MCF 10A (cell line): ENCODE data around the gene CEP170B. TPM values are rescaled to one million over a fixed set of nuclear protein-coding genes. Genes with fewer than 3 reads are reported as not detected.
"Not testable (repeated sequence)": the region's sequence is repeated elsewhere in the genome, so short reads cannot be mapped to it uniquely, and the experiment has no call there.

Experiments
- BruUV-seq: library from RNA; stranded (reverse); fragments of 400-500 nt; replicated peaks from 2 replicates; lab custom pipeline; 2021; lab: Mats Ljungman, UMichigan
- CTCF ChIA-PET: fragments of 300-600 bp; sonication (Branson Sonifier 250); formaldehyde crosslinking; extraction: SDS; loops from one replicate; lab custom pipeline; 2021; ENCODE audit warnings: antibody characterized with exemption, inconsistent platforms; lab: Yijun Ruan, JAX
- POLR2A ChIA-PET: fragments of 300-600, 350-650 bp; sonication (Branson Sonifier 250); formaldehyde crosslinking; extraction: SDS; loops from one replicate; lab custom pipeline; 2020; ENCODE audit warnings: antibody characterized with exemption, inconsistent platforms; lab: Yijun Ruan, JAX
- DNase-seq: peaks from one replicate; pipeline ENCODE4 v3.0.0-alpha.2; 2018; ENCODE audit not compliant: unreplicated experiment
- H3K27ac Mint-ChIP-seq: one replicate; pipeline ENCODE4 v1.8.0; 2022; ENCODE audit warnings: mild to moderate bottlenecking, low read depth, mixed read lengths; ENCODE audit not compliant: unreplicated experiment
- H3K27me3 Mint-ChIP-seq: one replicate; pipeline ENCODE4 v1.8.0; 2022; ENCODE audit warnings: mixed read lengths; ENCODE audit not compliant: insufficient read depth, unreplicated experiment
- H3K36me3 Mint-ChIP-seq: one replicate; pipeline ENCODE4 v1.8.0; 2022; ENCODE audit warnings: mild to moderate bottlenecking, moderate library complexity, mixed read lengths; ENCODE audit not compliant: insufficient read depth, unreplicated experiment
- H3K4me1 Mint-ChIP-seq: one replicate; pipeline ENCODE4 v1.8.0; 2022; ENCODE audit warnings: mixed read lengths; ENCODE audit not compliant: insufficient read depth, unreplicated experiment
- H3K4me3 Mint-ChIP-seq: one replicate; pipeline ENCODE4 v1.8.0; 2022; ENCODE audit warnings: mild to moderate bottlenecking, moderate library complexity, mixed read lengths; ENCODE audit not compliant: unreplicated experiment
- H3K9me3 Mint-ChIP-seq: one replicate; pipeline ENCODE4 v1.8.0; 2022; ENCODE audit warnings: mixed read lengths; ENCODE audit not compliant: unreplicated experiment
- CTCF ChIP-seq: fragments of 200-600 bp; IDR thresholded peaks from one replicate; pipeline ENCODE4 v1.8.0; 2022; ENCODE audit warnings: antibody characterized with exemption, mild to moderate bottlenecking; ENCODE audit not compliant: unreplicated experiment
- intact Hi-C: fragments of 100-400 bp; cut with micrococcal nuclease; formaldehyde crosslinking; loops from 2 replicates; pipeline ENCODE4 v1.14.1; 2022
- total RNA-seq: library from RNA; stranded (reverse); gene quantifications from 2 replicates; pipeline ENCODE4 v1.2.3, GENCODE V29; 2022

Gene CEP170B
- total RNA-seq, 1 experiment from 2014 or later, result 77.4 TPM

- no peak overlapping the region for H3K27ac Mint-ChIP-seq
- no TSS peak for BruUV-seq
- CTCF ChIA-PET, result no interaction called here
- intact Hi-C loops, result no loop called here
- H3K36me3 Mint-ChIP-seq, result peaks cover 6% of the 10 kb centered on the region
- POLR2A ChIA-PET, result no interaction called here
- H3K4me1 Mint-ChIP-seq, result no peaks in the 10 kb centered on the region
- H3K9me3 Mint-ChIP-seq, result no peaks in the 10 kb centered on the region
- peaks cover 30% of the 10 kb centered on the region for H3K27me3 Mint-ChIP-seq
- TF ChIP-seq CTCF, result no peak
- no peak overlapping the region for H3K4me3 Mint-ChIP-seq
- no peak for DNase-seq
These were observed 52.9 kb downstream of the CEP170B start for GRCh38 chr14:104917993-104918392.

- H3K4me1 Mint-ChIP-seq, H3K4me3 Mint-ChIP-seq, H3K27ac Mint-ChIP-seq, H3K9me3 Mint-ChIP-seq, intact Hi-C loops, H3K36me3 Mint-ChIP-seq, DNase-seq, CTCF ChIA-PET, BruUV-seq: not testable (repeated sequence)
- peaks cover 24% of the 10 kb centered on the region for H3K27me3 Mint-ChIP-seq
- POLR2A ChIA-PET, result interaction anchor here (0.6 kb wide), 1 partner anchor 249 kb away, joined by 4 read pairs; no protein-coding TSS in a partner anchor
These were observed 54.3 kb downstream of the CEP170B start for GRCh38 chr14:104919152-104919992.

GRCh38 chr14:104919993-104920315 is 54.9 kb downstream of the CEP170B start:
- Mint-ChIP-seq H3K27me3 (peaks cover 18% of the 10 kb centered on the region), H3K27ac (no peak overlapping the region), H3K9me3 (no peaks in the 10 kb centered on the region), H3K36me3 (peaks cover 6% of the 10 kb centered on the region), H3K4me1 (no peaks in the 10 kb centered on the region), H3K4me3 (no peak overlapping the region)
- intact Hi-C loops, result no loop called here
- ChIA-PET POLR2A (no interaction called here), CTCF (interaction anchor here (0.6 kb wide), 1 partner anchor 134 kb away, joined by 3 read pairs; no protein-coding TSS in a partner anchor)
- no peak for DNase-seq
- no TSS peak for BruUV-seq
- TF ChIP-seq CTCF, result no peak

- H3K36me3 Mint-ChIP-seq, result peaks cover 1% of the 10 kb centered on the region
- no peak for DNase-seq
- BruUV-seq, result no TSS peak
- no peaks in the 10 kb centered on the region for H3K9me3 Mint-ChIP-seq
- H3K27ac Mint-ChIP-seq, result no peak overlapping the region
- no peaks in the 10 kb centered on the region for H3K4me1 Mint-ChIP-seq
- H3K27me3 Mint-ChIP-seq, result no peaks in the 10 kb centered on the region
- TF ChIP-seq CTCF, result no peak
- no peak overlapping the region for H3K4me3 Mint-ChIP-seq
- POLR2A ChIA-PET, result no interaction called here
- CTCF ChIA-PET, result no interaction called here
- intact Hi-C loops, result no loop called here
These were observed 58.8 kb downstream of the CEP170B start for GRCh38 chr14:104923640-104924420.
